PFSK-1 (cell line): Measurements from ENCODE around the gene ARID3A.

Source experiments
- FOXP2 ChIP-seq: optimal IDR thresholded peaks from 2 replicates; pipeline ENCODE3; 2011; ENCODE audit warnings: borderline replicate concordance, control low read depth, inconsistent platforms; ENCODE audit not compliant: insufficient read depth; ENCODE audit errors: extremely low read length, extremely low read depth
- POLR2AphosphoS5 ChIP-seq: IDR thresholded peaks from 2 replicates; pipeline ENCODE4 v1.6.1; 2012; ENCODE audit warnings: low read depth, mild to moderate bottlenecking, control low read depth, low read length, moderate library complexity

- TF ChIP-seq POLR2AphosphoS5 (no peak), FOXP2 (no peak)
These were observed 1.5 kb downstream of the ARID3A start for GRCh38 chr19:927351-927779.
